Gastroesophageal sphincter (tissue), 4 donors: Measurements from ENCODE around the gene ABCC11. TPM values are rescaled to one million over a fixed set of nuclear protein-coding genes. Genes with fewer than 3 reads are reported as not detected.

Experiments used
- ATAC-seq: fragments of 150-250 bp; one replicate; pipeline ENCODE4 v1.9.1; 2016; ENCODE audit warnings: mild to moderate bottlenecking, moderate library complexity
- H3K27ac ChIP-seq, 4 donors: fragments of 200-600 bp; sonication (generic) in 3 of 4; 1 replicate in 3 of 4; 2 replicates in 1 of 4; pipeline ENCODE4 v1.5.1; 2016 to 2019
- H3K27me3 ChIP-seq: fragments of 200-600 bp; sonication (generic); one replicate; pipeline ENCODE4 v1.5.1; 2019
- H3K36me3 ChIP-seq, 2 donors: fragments of 200-600 bp; sonication (generic); one replicate each; pipeline ENCODE4 v1.5.1; 2019; ENCODE audit warnings: control low read depth in 1 of 2
- H3K4me1 ChIP-seq, 3 donors: fragments of 200-600 bp; sonication (generic); 1 replicate in 2 of 3; 2 replicates in 1 of 3; pipeline ENCODE4 v1.5.1; 2016 to 2019; ENCODE audit warnings: control low read depth in 2 of 3
- H3K4me3 ChIP-seq, 2 donors: fragments of 200-600 bp; sonication (generic); one replicate each; pipeline ENCODE4 v1.5.1; 2019; ENCODE audit warnings: mild to moderate bottlenecking in 1 of 2, moderate library complexity in 1 of 2
- H3K9me3 ChIP-seq, 3 donors: fragments of 200-600 bp; sonication (generic); one replicate each; pipeline ENCODE4 v1.5.1; 2017 to 2019; ENCODE audit warnings: control low read depth in 2 of 3
- CTCF ChIP-seq, 4 experiments: fragments of 200-600 bp in 2 of 4; fragments of 450-650 bp in 2 of 4; sonication (generic) in 1 of 4; IDR thresholded peaks; one replicate each; pipeline ENCODE4 v1.5.1; 2017 to 2019; ENCODE audit warnings: antibody characterized with exemption in 4 of 4, mild to moderate bottlenecking in 2 of 4, moderate library complexity in 2 of 4
- EP300 ChIP-seq: sonication (generic); formaldehyde crosslinking; IDR thresholded peaks from one replicate; pipeline ENCODE4 v1.6.1; 2017; ENCODE audit warnings: antibody characterized with exemption, mild to moderate bottlenecking
- POLR2A ChIP-seq, 2 donors: fragments of 450-650 bp; IDR thresholded peaks; one replicate each; pipeline ENCODE4 v1.6.1; 2017; ENCODE audit warnings: antibody characterized with exemption in 2 of 2, mild to moderate bottlenecking in 2 of 2, moderate library complexity in 1 of 2
- POLR2AphosphoS5 ChIP-seq: sonication (generic); formaldehyde crosslinking; IDR thresholded peaks from one replicate; pipeline ENCODE4 v1.6.1; 2017; ENCODE audit warnings: antibody characterized with exemption
- WGBS, 2 donors: methylation state at CpG; one replicate each; pipeline ENCODE4 v1.1.5; 2018; ENCODE audit warnings: low coverage in 1 of 2; 5-methylcytosine and 5-hydroxymethylcytosine counted together
- total RNA-seq, 4 donors: library from RNA; depleted of rRNA; stranded (reverse); fragments of >200 nt; gene quantifications; one replicate each; pipeline ENCODE4 v1.1.0, GENCODE V29; 2016

Gene ABCC11
- total RNA-seq, 4 donors from 2014 or later: not detected

GRCh38 chr16:48234630-48235029, 12.7 kb downstream of the ABCC11 start:
- TF ChIP-seq EP300: no peak
- no peak for TF ChIP-seq CTCF (IDR thresholded peaks at IDR 0.05)
- TF ChIP-seq POLR2AphosphoS5: no peak
- no peak for TF ChIP-seq POLR2A (IDR thresholded peaks at IDR 0.05)
- no peaks in the 10 kb centered on the region for H3K27me3 ChIP-seq
- ATAC-seq: no peak

GRCh38 chr16:48232493-48233040, 14.8 kb downstream of the ABCC11 start:
- Histone ChIP-seq H3K9me3 (no peaks in the 10 kb centered on the region), H3K4me3 (no peak overlapping the region), H3K36me3 (no peaks in the 10 kb centered on the region), H3K27ac (no peak overlapping the region), H3K27me3 (no peaks in the 10 kb centered on the region), H3K4me1 (no peaks in the 10 kb centered on the region)
- WGBS, 2 donors: 95 to 100% methylated on average over 2 of the region's 2 CpGs
- no peak for TF ChIP-seq CTCF (IDR thresholded peaks at IDR 0.05)
- no peak for TF ChIP-seq EP300
- no peak for TF ChIP-seq POLR2AphosphoS5
- TF ChIP-seq POLR2A (IDR thresholded peaks at IDR 0.05): no peak
- no peak for ATAC-seq

More at GRCh38 chr16:48234630-48235029, 12.7 kb downstream of the ABCC11 start:
- no peak overlapping the region for H3K4me3 ChIP-seq
- H3K36me3 ChIP-seq: no peaks in the 10 kb centered on the region
- H3K9me3 ChIP-seq: no peaks in the 10 kb centered on the region
- H3K4me1 ChIP-seq: no peaks in the 10 kb centered on the region
- H3K27ac ChIP-seq: no peak overlapping the region

GRCh38 chr16:48231727-48232492, 15.4 kb downstream of the ABCC11 start:
- H3K27ac ChIP-seq: no peak overlapping the region
- WGBS, 2 donors: 57 to 71% methylated on average over 10 to 11 of the region's 11 CpGs
- no peaks in the 10 kb centered on the region for H3K36me3 ChIP-seq
- no peak overlapping the region for H3K4me3 ChIP-seq
- H3K4me1 ChIP-seq: no peaks in the 10 kb centered on the region
- no peaks in the 10 kb centered on the region for H3K9me3 ChIP-seq
- ATAC-seq: no peak
- TF ChIP-seq CTCF (IDR thresholded peaks at IDR 0.05): peak in 1 of 4 experiments; percentile 31
- no peak for TF ChIP-seq POLR2A (IDR thresholded peaks at IDR 0.05)
- TF ChIP-seq EP300: no peak
- TF ChIP-seq POLR2AphosphoS5: no peak
- no peaks in the 10 kb centered on the region for H3K27me3 ChIP-seq

- H3K36me3 ChIP-seq: no peaks in the 10 kb centered on the region
- no peaks in the 10 kb centered on the region for H3K9me3 ChIP-seq
- 63 to 69% methylated on average over 5 of the region's 5 CpGs for WGBS, 2 donors
- H3K27ac ChIP-seq: no peak overlapping the region
- H3K4me1 ChIP-seq: no peaks in the 10 kb centered on the region
- H3K4me3 ChIP-seq: no peak overlapping the region
- TF ChIP-seq POLR2AphosphoS5 (no peak), CTCF (IDR thresholded peaks at IDR 0.05) (no peak), EP300 (no peak), POLR2A (IDR thresholded peaks at IDR 0.05) (no peak)
- H3K27me3 ChIP-seq: no peaks in the 10 kb centered on the region
- no peak for ATAC-seq
These were observed 21.9 kb downstream of the ABCC11 start for GRCh38 chr16:48225456-48225855.

GRCh38 chr16:48223490-48223889, 23.8 kb downstream of the ABCC11 start:
- Histone ChIP-seq H3K4me1 (no peaks in the 10 kb centered on the region), H3K27ac (no peak overlapping the region), H3K36me3 (no peaks in the 10 kb centered on the region), H3K9me3 (no peaks in the 10 kb centered on the region), H3K27me3 (no peaks in the 10 kb centered on the region), H3K4me3 (no peak overlapping the region)
- TF ChIP-seq POLR2AphosphoS5: no peak
- TF ChIP-seq EP300: no peak
- no peak for TF ChIP-seq POLR2A (IDR thresholded peaks at IDR 0.05)
- no peak for TF ChIP-seq CTCF (IDR thresholded peaks at IDR 0.05)
- no peak for ATAC-seq
- 90 to 96% methylated on average over 4 of the region's 4 CpGs for WGBS, 2 donors
